Esophagus squamous epithelium (tissue), 4 donors: ENCODE data around the gene SH2D3A.

Experiments
- POLR2A ChIP-seq, 4 donors: fragments of 450-650 bp; IDR thresholded peaks; one replicate each; pipeline ENCODE4 v1.6.1; 2017; ENCODE audit warnings: antibody characterized with exemption in 4 of 4, mild to moderate bottlenecking in 4 of 4, moderate library complexity in 3 of 4
- TF ChIP-seq, protein P1 (sequence below), 6 experiments: fragments of 450-650 bp in 4 of 6; fragments of 200-600 bp in 2 of 6; sonication (generic) in 2 of 6; IDR thresholded peaks; one replicate each; pipeline ENCODE4 v1.5.1; 2016 to 2019; ENCODE audit warnings: antibody characterized with exemption in 6 of 6, mild to moderate bottlenecking in 4 of 6, moderate library complexity in 4 of 6

DNA sequence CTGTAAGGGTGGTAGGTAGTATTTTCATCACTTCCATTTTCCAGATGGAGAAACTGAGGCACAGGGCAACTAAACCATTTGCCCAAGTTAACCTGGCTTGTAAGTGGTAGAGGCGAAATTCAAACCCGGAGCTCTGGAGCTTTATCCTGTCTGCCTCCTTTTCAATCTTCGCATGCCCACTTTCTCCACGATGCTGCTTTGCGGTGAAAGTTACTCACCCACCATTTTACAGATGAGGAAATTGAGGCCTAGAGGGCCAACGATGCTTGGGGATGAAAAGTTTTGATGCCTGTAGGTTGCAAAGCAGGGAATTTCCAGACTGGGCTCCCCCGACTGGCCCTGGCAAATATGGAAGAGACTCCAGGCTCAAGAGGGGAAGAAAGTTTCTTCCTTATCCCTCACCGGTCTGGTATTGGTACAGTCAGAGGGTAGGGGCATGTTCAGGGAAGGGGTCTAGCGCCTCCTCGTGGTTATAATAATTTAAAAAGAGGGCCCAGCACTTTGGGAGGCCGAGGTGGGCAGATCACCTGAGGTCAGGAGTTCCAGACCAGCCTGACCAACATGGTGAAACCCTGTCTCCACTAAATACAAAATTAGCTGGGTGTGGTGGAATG lies 1.9 kb upstream of the SH2D3A start:
- TF ChIP-seq, protein P1, sequence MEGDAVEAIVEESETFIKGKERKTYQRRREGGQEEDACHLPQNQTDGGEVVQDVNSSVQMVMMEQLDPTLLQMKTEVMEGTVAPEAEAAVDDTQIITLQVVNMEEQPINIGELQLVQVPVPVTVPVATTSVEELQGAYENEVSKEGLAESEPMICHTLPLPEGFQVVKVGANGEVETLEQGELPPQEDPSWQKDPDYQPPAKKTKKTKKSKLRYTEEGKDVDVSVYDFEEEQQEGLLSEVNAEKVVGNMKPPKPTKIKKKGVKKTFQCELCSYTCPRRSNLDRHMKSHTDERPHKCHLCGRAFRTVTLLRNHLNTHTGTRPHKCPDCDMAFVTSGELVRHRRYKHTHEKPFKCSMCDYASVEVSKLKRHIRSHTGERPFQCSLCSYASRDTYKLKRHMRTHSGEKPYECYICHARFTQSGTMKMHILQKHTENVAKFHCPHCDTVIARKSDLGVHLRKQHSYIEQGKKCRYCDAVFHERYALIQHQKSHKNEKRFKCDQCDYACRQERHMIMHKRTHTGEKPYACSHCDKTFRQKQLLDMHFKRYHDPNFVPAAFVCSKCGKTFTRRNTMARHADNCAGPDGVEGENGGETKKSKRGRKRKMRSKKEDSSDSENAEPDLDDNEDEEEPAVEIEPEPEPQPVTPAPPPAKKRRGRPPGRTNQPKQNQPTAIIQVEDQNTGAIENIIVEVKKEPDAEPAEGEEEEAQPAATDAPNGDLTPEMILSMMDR (IDR thresholded peaks at IDR 0.05) = peak in 4 of 6 experiments; percentile 17 to 51 (median 26)
- TF ChIP-seq POLR2A (IDR thresholded peaks at IDR 0.05) = no peak
